GM19452 (cell line): ENCODE measurements around the gene KYNU.

Experiments
- ATAC-seq: cut with Tn5 transposase; IDR thresholded peaks from one replicate; pipeline ENCODE4 v1.9.1; 2021; ENCODE audit not compliant: unreplicated experiment

Gene KYNU

GRCh38 chr2:142952793-142953494 is 75.5 kb downstream of the KYNU start:
- ATAC-seq: no peak

GRCh38 chr2:142954493-142954892 is 77.0 kb downstream of the KYNU start:
- ATAC-seq: no peak

- no peak for ATAC-seq
Measured at GRCh38 chr2:142957144-142957543, 79.7 kb downstream of the KYNU start.

- no peak for ATAC-seq
Measured at GRCh38 chr2:142961202-142961601, 83.7 kb downstream of the KYNU start.

GRCh38 chr2:142965443-142965842 is 88.0 kb downstream of the KYNU start:
- ATAC-seq: no peak

DNA sequence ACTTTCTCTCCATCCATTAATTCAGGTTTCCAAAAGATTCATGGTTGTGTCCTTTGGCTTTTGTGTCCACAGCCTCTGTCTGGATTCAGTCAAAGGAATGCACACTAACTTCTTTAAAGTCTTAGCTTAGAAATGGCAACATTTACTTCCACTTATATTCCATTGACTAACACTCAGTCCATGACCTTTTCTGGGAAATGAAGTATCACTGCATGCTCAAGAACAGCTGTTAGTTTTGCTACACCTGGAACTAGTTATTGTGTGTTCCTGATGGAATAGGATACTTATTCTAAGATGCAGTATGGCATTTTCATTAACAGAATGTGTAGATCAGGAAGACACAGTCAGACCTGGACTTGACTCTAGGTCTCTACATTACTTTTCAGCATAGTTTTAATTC is 88.8 kb downstream of the KYNU start:
- ATAC-seq: no peak

DNA sequence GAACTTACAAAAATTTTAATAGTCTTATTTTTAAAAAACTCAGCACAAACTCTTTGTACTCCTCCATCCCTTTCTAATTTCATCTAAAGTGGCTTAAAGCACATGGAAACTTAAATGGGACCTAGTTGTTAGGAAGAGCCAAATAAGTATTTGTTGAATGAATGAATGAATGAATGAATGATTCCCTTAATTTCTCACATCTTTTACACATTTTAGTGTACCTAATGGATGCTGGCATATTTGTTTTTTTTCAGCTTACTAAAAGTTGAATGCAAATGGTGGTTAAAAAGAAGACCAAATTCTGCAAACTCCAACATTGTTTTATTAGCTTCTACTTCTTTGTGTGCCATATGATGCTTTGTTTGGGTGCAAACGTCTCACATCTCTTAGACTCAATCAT is 89.6 kb downstream of the KYNU start:
- ATAC-seq: no peak

- ATAC-seq: no peak
Measured at GRCh38 chr2:142973160-142973821, 95.8 kb downstream of the KYNU start.

DNA sequence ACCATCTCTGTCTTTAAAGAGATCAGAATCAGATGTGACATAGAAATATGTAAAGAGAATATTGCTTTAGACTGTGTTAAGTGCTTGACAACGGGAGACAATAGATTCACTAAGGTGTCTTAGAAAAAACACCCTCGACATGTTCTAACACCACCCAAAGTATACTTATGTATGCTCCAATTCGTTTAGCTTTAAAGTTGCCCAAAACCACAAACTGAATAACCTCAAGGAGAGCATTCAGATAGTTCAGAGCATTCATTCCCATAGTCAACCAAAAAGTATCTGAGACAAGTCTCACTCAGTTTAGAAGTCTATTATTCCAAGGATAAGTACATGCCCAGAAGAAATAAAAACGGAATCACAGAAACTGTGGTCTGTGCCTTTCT is 96.4 kb downstream of the KYNU start:
- no peak for ATAC-seq

DNA sequence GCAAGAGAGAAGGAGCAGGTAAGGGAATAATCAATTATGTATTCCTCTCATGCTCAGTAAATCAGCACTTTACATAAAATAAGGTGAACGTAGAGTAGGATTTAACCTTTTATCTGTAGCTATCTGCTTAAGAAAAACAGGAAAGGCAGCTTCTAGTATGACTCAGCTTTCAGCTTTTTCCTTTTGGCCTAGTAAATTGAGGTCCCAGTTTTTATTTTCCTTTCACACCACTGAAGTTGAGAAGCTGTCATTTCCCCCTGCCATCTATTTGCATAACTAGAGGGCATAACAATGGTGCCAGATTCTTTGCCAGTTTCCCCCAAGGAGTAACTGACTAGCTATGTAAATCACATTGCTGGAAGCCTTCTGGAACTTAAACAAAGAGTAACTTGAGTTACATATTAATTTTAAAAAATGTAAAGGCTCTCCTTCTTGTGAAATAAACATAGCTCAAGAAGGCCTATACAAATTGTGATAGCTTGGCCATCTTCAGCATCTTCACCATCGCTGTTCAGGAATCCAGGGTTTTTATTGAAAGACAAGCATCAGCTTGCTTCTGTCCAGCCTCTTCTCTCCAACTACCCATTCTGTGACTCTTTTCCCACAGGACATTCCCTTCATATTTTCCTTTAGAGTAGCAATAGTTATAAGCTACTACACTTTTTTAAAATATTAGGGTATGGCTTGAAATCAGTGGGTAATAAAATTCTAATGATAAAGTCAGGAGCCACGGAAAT is 97.0 kb downstream of the KYNU start:
- no peak for ATAC-seq

- no peak for ATAC-seq
Measured at GRCh38 chr2:142975239-142975638, 97.8 kb downstream of the KYNU start.

GRCh38 chr2:142980246-142981068 is 103.0 kb downstream of the KYNU start:
- ATAC-seq: no peak

DNA sequence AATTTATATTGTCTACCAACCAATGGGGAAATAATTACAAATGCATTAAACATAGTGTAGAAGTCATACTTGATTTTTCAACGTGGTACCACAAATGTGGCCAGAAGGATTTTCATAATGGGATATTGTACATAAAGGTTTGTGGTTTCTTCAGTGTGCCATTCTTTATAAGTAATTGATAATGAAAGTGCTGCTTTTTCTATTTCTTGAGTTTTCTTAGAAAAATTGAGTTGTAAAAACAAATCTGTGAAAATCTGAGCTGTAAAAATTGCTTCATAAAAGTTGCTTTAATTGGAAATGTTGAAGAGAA is 103.6 kb downstream of the KYNU start:
- no peak for ATAC-seq

DNA sequence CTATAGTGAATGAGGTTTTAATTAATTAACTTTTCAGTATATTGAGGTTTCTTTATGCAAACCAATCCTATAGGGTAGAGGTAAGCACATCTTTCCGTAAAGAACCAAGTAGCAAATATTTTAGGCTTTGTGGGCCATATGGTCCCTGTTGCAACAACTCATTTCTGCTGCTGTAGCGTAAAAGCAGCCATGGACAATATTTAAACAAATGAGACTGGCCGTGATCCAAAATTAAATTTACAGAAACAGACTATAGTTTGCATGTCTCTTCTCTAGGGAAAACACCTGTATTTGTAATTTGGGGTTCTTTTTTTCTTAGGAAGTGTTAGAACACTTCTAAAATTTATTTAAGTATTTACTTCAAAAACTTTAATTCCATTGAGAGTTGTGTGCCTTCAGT is 104.3 kb downstream of the KYNU start:
- no peak for ATAC-seq

DNA sequence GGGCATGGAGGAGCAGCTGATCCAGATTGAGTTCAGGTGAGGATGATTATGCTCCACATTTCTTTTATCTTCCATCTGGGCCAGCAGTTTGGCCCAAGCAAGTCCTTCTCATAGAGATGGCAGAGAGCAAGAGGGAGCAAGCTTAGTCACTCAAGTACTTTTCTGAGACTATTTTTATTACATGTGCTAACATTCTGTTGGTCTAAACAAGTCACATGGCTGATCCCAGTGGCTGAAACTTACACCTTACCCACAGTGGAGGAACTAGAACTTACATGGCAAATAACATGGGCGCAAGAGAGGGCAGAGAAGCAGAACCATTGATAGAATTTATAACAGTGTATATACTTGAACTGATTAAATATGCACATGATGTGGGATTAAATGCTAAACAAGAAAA is 105.7 kb downstream of the KYNU start:
- peak; percentile 84 for ATAC-seq

- no peak for ATAC-seq
Measured at GRCh38 chr2:142984657-142985056, 107.2 kb downstream of the KYNU start.

GRCh38 chr2:142987044-142987443 is 109.6 kb downstream of the KYNU start:
- no peak for ATAC-seq

DNA sequence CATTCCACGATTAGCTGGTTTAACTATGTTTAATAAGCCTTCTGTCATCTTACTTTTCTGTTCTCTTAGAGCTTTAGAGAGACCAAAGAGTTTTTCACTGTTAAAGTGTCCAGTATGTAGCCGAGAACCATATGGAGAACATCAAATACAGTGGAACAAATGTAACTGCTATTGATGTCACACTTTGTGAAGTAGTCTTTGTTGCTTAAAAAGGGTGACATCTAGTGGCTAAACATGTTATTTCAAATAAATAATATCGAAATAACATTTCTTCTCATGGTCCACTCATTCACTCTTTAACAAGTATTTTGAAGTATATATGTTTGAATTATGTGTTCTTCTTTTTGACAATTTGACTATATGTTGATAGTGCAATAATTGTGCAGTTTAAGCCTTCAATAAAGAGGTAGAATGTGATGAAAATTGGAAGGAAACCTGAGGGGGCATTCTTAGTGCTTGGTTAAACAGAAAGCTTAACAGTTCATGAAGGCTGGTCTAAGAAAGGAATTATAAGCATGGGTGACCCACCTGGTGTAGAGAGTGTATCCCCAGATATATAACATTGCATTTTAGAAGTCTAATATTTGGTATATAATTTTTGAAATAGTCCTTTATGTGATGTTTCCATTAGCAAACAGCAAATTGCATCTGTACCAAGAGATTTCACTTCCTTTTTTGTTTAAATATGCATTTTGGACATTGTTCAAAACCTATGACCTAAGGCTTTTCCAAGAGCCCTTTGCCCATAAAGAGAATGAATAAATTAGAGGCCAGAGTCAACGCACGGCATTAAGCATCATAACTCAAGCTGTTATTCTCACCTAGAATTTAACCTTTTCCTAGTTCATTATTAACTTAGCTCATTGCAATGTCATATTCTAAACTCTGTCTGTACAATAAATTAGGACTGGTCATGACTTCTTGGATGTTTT is 112.1 kb downstream of the KYNU start:
- no peak for ATAC-seq

DNA sequence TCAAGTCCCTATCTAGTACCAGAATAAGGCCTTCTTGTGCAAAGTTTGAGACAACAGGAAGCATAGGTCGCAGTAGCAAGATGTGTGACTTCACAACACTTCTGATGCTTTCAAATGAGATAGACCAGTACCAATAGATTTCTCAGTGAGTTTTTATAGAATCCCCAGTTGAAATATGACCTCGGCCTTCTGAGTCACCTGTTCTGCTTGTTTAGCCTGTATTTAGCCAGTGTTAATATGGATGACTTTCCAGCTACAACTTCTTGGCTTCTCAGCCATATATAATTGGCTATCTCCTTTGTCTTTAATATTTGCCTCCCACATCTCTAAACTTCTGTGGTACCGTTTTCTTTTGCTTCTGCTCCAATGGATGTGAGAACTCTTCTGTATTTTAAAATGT is 113.8 kb downstream of the KYNU start:
- no peak for ATAC-seq

DNA sequence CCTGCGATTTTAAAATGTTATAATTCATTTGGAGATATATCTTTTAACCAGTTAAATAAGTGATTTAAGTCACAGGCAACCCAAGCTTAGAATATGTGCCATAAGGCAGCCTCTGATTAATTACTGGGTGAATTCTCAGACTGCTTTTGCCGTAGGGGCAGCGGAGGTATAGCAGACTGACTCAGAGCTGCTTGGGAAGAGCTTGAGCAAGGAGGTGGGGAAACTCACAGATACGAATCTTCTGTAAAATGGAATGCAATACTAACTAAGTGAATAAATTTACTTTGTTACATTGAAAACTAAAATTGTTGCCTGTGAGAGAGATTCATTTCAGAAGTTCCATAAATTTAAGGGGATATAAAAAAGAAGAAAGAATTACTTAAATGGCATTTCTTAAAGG is 115.4 kb downstream of the KYNU start:
- no peak for ATAC-seq
